Fibroblast of lung (primary cell): ENCODE measurements around the gene SEMA7A.

Source experiments
- EZH2 ChIP-seq: IDR thresholded peaks from 2 replicates; pipeline ENCODE4 v1.5.1; 2012; ENCODE audit warnings: low read length, control low read depth, mild to moderate bottlenecking; ENCODE audit errors: missing control alignments
- TF ChIP-seq, protein P1 (sequence below), 2 donors: IDR thresholded peaks in 1 of 2; conservative IDR thresholded peaks in 1 of 2; 1 replicate in 1 of 2; 2 replicates in 1 of 2; pipeline ENCODE4 v1.5.1; 2011 to 2012; ENCODE audit warnings: low read length in 2 of 2, control low read depth in 1 of 2, inconsistent platforms in 1 of 2, low read depth in 1 of 2, mild to moderate bottlenecking in 1 of 2

DNA sequence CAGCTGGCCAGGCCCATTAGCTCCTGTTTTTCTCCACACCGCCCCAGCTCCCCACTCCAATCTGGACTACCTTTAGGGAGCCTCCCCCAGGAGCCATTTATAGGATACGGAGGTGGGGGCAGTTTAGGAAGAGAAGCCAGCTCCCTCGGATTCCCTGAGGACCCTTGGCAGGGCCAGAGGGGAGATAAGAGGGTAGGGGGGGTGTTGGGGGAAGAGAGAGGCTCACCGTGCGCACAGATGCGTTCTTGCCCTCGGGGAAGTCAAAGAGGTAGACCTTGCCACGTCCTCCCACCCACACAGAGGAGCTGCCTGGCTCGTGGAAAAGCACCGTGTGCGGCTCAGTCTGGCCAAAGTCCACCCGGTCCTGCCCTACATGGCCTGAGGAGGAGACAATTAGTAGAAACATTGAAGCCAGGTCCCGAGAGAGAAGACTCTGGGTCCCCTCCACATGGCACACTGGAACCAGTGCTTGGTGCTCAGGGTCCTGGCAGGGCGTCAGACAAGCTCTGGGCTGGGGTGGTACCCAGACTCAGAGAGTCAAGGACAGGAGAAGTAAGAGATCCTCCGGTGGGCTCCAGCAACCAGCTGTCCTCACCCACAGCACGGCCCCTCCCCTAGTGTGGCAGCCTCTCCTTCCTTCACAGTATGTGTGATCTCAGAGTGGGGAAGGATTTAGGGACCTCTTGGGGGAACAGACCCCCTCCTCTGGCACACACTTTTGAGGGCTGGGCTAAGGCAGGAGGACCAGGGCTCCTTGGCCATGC, 15.0 kb downstream of the SEMA7A start:
- TF ChIP-seq, protein P1, sequence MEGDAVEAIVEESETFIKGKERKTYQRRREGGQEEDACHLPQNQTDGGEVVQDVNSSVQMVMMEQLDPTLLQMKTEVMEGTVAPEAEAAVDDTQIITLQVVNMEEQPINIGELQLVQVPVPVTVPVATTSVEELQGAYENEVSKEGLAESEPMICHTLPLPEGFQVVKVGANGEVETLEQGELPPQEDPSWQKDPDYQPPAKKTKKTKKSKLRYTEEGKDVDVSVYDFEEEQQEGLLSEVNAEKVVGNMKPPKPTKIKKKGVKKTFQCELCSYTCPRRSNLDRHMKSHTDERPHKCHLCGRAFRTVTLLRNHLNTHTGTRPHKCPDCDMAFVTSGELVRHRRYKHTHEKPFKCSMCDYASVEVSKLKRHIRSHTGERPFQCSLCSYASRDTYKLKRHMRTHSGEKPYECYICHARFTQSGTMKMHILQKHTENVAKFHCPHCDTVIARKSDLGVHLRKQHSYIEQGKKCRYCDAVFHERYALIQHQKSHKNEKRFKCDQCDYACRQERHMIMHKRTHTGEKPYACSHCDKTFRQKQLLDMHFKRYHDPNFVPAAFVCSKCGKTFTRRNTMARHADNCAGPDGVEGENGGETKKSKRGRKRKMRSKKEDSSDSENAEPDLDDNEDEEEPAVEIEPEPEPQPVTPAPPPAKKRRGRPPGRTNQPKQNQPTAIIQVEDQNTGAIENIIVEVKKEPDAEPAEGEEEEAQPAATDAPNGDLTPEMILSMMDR (conservative IDR thresholded peaks at IDR 0.05 in 1 of 2, IDR thresholded peaks at IDR 0.05 in 1 of 2; ENCODE audit: low read depth in 1 of 2, low read length in 2 of 2), result no peak
- no peak for TF ChIP-seq EZH2
